ENCODE data around the gene MAP1LC3B2. TPM values are rescaled to one million over a fixed set of nuclear protein-coding genes. Genes with fewer than 3 reads are reported as not detected.

The MAP1LC3B2 gene
- total and polyA plus RNA-seq, 2 of the 13 experiments (the other 11 are each of a cell fraction or from before 2014, with no cell fraction given), result 0.60 to 2.2 TPM

DNA sequence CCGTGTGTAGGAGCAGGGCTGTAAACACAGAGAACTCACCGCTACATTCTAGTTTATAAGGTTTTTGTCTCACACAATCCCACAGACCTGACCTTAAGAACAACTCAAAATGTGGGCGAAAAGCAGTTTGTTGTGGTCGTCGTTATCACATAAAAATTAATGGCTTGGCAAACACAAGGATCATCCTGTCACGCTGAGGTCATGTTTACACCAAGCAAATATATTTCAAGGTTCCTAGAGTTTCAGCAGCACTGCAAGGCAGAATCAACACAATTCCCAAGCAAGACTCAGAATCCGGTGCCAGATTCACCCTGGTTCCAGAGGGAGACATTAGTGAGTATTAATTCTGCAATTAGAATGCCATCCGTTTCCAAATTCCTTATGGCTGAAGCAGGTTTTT is 30.1 kb upstream of the MAP1LC3B2 start (continued):
- TF ChIP-seq, protein P1, sequence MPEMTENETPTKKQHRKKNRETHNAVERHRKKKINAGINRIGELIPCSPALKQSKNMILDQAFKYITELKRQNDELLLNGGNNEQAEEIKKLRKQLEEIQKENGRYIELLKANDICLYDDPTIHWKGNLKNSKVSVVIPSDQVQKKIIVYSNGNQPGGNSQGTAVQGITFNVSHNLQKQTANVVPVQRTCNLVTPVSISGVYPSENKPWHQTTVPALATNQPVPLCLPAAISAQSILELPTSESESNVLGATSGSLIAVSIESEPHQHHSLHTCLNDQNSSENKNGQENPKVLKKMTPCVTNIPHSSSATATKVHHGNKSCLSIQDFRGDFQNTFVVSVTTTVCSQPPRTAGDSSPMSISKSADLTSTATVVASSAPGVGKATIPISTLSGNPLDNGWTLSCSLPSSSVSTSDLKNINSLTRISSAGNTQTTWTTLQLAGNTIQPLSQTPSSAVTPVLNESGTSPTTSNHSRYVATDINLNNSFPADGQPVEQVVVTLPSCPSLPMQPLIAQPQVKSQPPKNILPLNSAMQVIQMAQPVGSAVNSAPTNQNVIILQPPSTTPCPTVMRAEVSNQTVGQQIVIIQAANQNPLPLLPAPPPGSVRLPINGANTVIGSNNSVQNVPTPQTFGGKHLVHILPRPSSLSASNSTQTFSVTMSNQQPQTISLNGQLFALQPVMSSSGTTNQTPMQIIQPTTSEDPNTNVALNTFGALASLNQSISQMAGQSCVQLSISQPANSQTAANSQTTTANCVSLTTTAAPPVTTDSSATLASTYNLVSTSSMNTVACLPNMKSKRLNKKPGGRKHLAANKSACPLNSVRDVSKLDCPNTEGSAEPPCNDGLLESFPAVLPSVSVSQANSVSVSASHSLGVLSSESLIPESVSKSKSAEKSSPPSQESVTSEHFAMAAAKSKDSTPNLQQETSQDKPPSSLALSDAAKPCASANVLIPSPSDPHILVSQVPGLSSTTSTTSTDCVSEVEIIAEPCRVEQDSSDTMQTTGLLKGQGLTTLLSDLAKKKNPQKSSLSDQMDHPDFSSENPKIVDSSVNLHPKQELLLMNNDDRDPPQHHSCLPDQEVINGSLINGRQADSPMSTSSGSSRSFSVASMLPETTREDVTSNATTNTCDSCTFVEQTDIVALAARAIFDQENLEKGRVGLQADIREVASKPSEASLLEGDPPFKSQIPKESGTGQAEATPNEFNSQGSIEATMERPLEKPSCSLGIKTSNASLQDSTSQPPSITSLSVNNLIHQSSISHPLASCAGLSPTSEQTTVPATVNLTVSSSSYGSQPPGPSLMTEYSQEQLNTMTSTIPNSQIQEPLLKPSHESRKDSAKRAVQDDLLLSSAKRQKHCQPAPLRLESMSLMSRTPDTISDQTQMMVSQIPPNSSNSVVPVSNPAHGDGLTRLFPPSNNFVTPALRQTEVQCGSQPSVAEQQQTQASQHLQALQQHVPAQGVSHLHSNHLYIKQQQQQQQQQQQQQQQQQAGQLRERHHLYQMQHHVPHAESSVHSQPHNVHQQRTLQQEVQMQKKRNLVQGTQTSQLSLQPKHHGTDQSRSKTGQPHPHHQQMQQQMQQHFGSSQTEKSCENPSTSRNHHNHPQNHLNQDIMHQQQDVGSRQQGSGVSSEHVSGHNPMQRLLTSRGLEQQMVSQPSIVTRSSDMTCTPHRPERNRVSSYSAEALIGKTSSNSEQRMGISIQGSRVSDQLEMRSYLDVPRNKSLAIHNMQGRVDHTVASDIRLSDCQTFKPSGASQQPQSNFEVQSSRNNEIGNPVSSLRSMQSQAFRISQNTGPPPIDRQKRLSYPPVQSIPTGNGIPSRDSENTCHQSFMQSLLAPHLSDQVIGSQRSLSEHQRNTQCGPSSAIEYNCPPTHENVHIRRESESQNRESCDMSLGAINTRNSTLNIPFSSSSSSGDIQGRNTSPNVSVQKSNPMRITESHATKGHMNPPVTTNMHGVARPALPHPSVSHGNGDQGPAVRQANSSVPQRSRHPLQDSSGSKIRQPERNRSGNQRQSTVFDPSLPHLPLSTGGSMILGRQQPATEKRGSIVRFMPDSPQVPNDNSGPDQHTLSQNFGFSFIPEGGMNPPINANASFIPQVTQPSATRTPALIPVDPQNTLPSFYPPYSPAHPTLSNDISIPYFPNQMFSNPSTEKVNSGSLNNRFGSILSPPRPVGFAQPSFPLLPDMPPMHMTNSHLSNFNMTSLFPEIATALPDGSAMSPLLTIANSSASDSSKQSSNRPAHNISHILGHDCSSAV (CRISPR knock-in tag; IDR thresholded peaks at IDR 0.05; ENCODE audit: borderline replicate concordance), result no peak
- TF ChIP-seq, protein P2, sequence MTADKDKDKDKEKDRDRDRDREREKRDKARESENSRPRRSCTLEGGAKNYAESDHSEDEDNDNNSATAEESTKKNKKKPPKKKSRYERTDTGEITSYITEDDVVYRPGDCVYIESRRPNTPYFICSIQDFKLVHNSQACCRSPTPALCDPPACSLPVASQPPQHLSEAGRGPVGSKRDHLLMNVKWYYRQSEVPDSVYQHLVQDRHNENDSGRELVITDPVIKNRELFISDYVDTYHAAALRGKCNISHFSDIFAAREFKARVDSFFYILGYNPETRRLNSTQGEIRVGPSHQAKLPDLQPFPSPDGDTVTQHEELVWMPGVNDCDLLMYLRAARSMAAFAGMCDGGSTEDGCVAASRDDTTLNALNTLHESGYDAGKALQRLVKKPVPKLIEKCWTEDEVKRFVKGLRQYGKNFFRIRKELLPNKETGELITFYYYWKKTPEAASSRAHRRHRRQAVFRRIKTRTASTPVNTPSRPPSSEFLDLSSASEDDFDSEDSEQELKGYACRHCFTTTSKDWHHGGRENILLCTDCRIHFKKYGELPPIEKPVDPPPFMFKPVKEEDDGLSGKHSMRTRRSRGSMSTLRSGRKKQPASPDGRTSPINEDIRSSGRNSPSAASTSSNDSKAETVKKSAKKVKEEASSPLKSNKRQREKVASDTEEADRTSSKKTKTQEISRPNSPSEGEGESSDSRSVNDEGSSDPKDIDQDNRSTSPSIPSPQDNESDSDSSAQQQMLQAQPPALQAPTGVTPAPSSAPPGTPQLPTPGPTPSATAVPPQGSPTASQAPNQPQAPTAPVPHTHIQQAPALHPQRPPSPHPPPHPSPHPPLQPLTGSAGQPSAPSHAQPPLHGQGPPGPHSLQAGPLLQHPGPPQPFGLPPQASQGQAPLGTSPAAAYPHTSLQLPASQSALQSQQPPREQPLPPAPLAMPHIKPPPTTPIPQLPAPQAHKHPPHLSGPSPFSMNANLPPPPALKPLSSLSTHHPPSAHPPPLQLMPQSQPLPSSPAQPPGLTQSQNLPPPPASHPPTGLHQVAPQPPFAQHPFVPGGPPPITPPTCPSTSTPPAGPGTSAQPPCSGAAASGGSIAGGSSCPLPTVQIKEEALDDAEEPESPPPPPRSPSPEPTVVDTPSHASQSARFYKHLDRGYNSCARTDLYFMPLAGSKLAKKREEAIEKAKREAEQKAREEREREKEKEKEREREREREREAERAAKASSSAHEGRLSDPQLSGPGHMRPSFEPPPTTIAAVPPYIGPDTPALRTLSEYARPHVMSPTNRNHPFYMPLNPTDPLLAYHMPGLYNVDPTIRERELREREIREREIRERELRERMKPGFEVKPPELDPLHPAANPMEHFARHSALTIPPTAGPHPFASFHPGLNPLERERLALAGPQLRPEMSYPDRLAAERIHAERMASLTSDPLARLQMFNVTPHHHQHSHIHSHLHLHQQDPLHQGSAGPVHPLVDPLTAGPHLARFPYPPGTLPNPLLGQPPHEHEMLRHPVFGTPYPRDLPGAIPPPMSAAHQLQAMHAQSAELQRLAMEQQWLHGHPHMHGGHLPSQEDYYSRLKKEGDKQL (CRISPR knock-in tag; IDR thresholded peaks at IDR 0.05; ENCODE audit: low read depth), result peak; percentile 95
- TF ChIP-seq, protein P3, sequence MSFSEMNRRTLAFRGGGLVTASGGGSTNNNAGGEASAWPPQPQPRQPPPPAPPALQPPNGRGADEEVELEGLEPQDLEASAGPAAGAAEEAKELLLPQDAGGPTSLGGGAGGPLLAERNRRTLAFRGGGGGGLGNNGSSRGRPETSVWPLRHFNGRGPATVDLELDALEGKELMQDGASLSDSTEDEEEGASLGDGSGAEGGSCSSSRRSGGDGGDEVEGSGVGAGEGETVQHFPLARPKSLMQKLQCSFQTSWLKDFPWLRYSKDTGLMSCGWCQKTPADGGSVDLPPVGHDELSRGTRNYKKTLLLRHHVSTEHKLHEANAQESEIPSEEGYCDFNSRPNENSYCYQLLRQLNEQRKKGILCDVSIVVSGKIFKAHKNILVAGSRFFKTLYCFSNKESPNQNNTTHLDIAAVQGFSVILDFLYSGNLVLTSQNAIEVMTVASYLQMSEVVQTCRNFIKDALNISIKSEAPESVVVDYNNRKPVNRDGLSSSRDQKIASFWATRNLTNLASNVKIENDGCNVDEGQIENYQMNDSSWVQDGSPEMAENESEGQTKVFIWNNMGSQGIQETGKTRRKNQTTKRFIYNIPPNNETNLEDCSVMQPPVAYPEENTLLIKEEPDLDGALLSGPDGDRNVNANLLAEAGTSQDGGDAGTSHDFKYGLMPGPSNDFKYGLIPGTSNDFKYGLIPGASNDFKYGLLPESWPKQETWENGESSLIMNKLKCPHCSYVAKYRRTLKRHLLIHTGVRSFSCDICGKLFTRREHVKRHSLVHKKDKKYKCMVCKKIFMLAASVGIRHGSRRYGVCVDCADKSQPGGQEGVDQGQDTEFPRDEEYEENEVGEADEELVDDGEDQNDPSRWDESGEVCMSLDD (CRISPR knock-in tag; IDR thresholded peaks at IDR 0.05; ENCODE audit: borderline replicate concordance), result no peak
- no peak for TF ChIP-seq IRF2 (CRISPR knock-in tag; IDR thresholded peaks at IDR 0.05)
- TF ChIP-seq PITX1 (CRISPR knock-in tag; IDR thresholded peaks at IDR 0.05), result peak; percentile 83
- TF ChIP-seq KDM1A (CRISPR knock-in tag; IDR thresholded peaks at IDR 0.05), result peak; percentile 50; the same call in 1 of the 2 replicates
- no peak for TF ChIP-seq MTF2 (CRISPR knock-in tag; IDR thresholded peaks at IDR 0.05; ENCODE audit: borderline replicate concordance)
- no peak for TF ChIP-seq ZNF709 (CRISPR knock-in tag; IDR thresholded peaks at IDR 0.05)
- no peak for TF ChIP-seq ELF4 (CRISPR knock-in tag; IDR thresholded peaks at IDR 0.05; ENCODE audit: borderline replicate concordance)
- TF ChIP-seq, protein P4, sequence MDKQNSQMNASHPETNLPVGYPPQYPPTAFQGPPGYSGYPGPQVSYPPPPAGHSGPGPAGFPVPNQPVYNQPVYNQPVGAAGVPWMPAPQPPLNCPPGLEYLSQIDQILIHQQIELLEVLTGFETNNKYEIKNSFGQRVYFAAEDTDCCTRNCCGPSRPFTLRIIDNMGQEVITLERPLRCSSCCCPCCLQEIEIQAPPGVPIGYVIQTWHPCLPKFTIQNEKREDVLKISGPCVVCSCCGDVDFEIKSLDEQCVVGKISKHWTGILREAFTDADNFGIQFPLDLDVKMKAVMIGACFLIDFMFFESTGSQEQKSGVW (CRISPR knock-in tag; IDR thresholded peaks at IDR 0.05; ENCODE audit: borderline replicate concordance), result no peak
- 0 out of 2 replicates have a peak, but pooled peaks have one; percentile 16 for TF ChIP-seq THAP11 (CRISPR knock-in tag; IDR thresholded peaks at IDR 0.05)
- TF ChIP-seq ZNF766 (CRISPR knock-in tag; IDR thresholded peaks at IDR 0.05; ENCODE audit: borderline replicate concordance), result peak; percentile 49; the same call in 1 of the 2 replicates
